GM21619 (cell line): ENCODE data around the gene CTTNBP2.

Experiments
- ATAC-seq: cut with Tn5 transposase; IDR thresholded peaks from one replicate; pipeline ENCODE4 v1.9.1; 2021; ENCODE audit not compliant: unreplicated experiment

Gene CTTNBP2

GRCh38 chr7:117706210-117706609, 167.0 kb downstream of the CTTNBP2 start:
- peak; percentile 75 for ATAC-seq

- ATAC-seq = no peak
Observed at GRCh38 chr7:117705630-117706029, 167.6 kb downstream of the CTTNBP2 start.

DNA sequence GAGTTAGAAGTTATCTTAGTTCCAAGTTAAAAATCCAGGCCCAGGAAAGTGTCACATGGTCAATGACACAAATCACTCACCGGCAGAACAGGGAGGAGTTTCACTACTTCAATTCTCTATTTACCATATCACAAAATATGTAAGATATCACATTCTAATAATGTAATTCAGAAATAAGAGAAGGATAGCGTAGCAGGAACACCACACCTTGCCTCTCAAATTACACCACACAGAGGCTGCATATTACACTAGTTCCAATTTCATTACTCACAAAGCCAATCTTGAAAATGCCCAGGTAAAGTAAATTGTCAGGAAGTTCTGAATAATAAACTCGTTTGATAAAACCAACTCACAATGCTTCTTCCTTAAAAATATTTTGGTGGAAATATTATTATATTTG, 169.2 kb downstream of the CTTNBP2 start:
- no peak for ATAC-seq

- ATAC-seq = no peak
Observed at GRCh38 chr7:117698018-117698417, 175.2 kb downstream of the CTTNBP2 start.

- no peak for ATAC-seq
Observed at GRCh38 chr7:117692338-117692737, 180.9 kb downstream of the CTTNBP2 start.

- no peak for ATAC-seq
Observed at GRCh38 chr7:117690147-117690546, 183.1 kb downstream of the CTTNBP2 start.

GRCh38 chr7:117689406-117689805, 183.8 kb downstream of the CTTNBP2 start:
- no peak for ATAC-seq

- no peak for ATAC-seq
Observed at GRCh38 chr7:117688126-117688525, 185.1 kb downstream of the CTTNBP2 start.

- no peak for ATAC-seq
Observed at GRCh38 chr7:117686311-117686935, 186.8 kb downstream of the CTTNBP2 start.

DNA sequence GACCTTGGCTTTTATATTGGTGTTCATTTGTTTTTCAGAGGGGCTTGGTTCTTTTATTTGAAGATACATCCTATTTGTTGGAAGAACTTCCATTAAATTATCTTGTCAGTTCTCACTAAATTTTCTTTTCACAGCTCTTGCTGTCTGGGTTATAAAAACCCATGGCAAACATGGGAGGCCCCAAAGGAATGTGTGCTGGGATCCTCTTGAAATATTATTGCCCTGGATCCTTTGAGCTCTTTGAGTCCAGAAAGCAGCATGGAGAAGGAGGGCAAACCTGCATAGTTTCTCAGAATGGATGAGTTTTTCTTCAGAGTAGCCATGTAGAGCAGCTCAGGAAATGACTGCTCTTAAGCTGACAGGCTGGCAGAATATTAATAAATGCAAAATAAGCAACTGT, 187.4 kb downstream of the CTTNBP2 start:
- ATAC-seq = no peak

- no peak for ATAC-seq
Observed at GRCh38 chr7:117683430-117684175, 189.6 kb downstream of the CTTNBP2 start.

GRCh38 chr7:117682681-117683385, 190.4 kb downstream of the CTTNBP2 start:
- no peak for ATAC-seq

- ATAC-seq = no peak
Observed at GRCh38 chr7:117679120-117679519, 194.1 kb downstream of the CTTNBP2 start.

DNA sequence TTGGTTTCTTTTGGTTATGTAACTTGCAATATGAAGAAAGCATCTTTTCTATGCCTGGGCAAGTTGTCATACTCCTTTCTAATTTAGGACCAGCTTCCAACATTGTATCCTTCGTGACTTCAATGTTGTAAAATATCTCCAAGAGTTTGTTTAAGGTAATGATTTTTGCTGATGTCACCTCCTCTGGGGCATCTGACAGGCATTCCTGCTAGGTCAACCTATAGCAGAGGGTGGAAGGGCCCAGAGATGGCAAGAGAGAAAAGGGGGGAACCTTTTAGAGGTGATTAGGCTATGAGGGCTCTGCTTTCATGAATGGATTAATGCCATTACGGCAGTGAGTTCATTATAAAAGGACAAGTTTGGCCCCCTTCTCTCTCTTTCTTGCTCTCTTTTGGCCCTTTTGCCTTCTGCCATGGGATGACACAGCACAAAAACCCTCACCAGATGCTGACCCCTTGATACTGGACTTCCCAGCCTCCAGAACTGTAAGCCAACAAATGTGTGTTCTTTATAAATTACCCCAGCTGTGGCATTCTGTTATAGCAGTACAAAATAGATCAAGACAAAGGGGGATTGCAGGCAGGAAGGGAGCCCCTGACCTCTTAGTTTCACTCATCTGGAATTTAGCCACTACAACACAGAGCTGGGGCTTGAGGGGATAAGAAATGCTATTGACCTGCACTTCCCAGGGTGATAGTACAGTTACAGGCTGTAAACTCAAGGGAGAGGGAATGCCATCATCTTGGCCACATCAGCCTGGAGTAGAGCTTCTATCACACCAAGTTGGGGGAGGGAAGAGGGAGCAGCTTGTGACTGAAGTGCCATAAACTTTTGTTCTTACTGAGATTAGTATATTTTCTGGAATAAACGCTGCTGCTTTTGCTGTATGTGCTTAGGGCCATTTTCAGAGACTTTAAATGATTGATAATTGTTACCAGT, 197.5 kb downstream of the CTTNBP2 start:
- no peak for ATAC-seq

- ATAC-seq = no peak
Observed at GRCh38 chr7:117674617-117675016, 198.6 kb downstream of the CTTNBP2 start.

GRCh38 chr7:117673839-117674238, 199.4 kb downstream of the CTTNBP2 start:
- peak; percentile 65 for ATAC-seq

- no peak for ATAC-seq
Observed at GRCh38 chr7:117673367-117673766, 199.9 kb downstream of the CTTNBP2 start.

GRCh38 chr7:117672453-117672852, 200.8 kb downstream of the CTTNBP2 start:
- no peak for ATAC-seq

- no peak for ATAC-seq
Observed at GRCh38 chr7:117669818-117670217, 203.4 kb downstream of the CTTNBP2 start.

DNA sequence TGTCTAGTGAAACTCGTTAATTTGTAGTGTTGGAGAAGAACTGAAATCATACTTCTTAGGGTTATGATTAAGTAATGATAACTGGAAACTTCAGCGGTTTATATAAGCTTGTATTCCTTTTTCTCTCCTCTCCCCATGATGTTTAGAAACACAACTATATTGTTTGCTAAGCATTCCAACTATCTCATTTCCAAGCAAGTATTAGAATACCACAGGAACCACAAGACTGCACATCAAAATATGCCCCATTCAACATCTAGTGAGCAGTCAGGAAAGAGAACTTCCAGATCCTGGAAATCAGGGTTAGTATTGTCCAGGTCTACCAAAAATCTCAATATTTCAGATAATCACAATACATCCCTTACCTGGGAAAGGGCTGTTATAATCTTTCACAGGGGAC, 205.8 kb downstream of the CTTNBP2 start:
- ATAC-seq = no peak

- no peak for ATAC-seq
Observed at GRCh38 chr7:117666689-117667088, 206.6 kb downstream of the CTTNBP2 start.
